NCI-H526 (cell line): ENCODE results near the gene C1QL1.

Experiments used
- DNase-seq, 2 experiments: peaks; one replicate each; lab custom pipeline; 2025; lab: John Stamatoyannopoulos, UW

C1QL1 gene

DNA sequence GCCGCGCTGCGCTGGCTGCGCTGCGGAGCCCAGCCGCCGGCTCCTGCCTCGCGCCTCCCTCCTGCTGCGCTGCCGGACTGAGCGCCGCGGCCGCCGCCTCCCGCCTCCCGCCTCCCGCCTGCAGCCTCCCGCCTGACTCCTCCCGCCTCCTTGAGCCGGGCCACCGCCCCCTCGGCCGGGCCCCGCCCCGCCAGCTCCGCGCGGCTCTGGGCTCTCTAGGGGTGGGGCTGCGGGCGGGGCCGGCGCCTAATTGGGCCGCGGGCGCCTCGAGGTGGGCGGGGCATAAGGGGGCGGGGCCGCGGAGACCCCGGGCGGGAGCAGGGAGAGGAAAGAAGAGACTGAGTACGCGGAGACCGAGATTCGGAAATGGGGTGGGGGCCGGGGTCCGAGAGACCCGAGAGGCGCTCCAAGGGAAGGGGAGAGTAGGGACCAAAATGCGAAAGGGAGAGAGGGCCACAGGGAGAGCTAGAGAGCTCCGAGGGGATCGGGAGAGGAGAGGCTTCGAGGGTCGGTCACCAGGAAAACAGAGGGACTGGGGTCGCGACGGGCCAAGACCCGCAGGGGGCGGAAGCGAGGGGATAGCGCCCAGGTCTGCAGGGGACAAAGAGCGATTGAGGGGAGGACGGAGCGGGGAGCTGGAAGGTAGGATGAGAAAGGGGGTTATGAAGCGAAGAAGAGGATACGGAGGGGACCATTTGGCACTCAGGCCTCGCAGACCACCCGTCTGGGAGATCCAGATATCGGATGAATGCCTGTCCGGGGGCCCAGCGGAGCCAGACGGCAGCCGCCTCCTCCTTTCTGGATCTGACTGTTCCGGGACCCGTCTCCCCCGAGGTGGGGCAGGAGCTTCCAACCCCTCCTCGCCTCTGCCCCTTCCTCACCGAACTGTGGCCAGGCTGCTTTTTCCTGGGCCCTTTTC lies at the start of gene C1QL1:
Gene C1QL1, minus strand, starts transcription at position 79 of the 919 bp plus-strand sequence. CDS start 255 bp downstream, outside the sequence.
- peak; percentile 66 to 98 for DNase-seq

GRCh38 chr17:45016823-45017222 lies 48.7 kb upstream of the C1QL1 start:
- DNase-seq: peak in 1 of 2 experiments; percentile 34

GRCh38 chr17:45016237-45016636 lies 48.1 kb upstream of the C1QL1 start:
- no peak for DNase-seq

DNA sequence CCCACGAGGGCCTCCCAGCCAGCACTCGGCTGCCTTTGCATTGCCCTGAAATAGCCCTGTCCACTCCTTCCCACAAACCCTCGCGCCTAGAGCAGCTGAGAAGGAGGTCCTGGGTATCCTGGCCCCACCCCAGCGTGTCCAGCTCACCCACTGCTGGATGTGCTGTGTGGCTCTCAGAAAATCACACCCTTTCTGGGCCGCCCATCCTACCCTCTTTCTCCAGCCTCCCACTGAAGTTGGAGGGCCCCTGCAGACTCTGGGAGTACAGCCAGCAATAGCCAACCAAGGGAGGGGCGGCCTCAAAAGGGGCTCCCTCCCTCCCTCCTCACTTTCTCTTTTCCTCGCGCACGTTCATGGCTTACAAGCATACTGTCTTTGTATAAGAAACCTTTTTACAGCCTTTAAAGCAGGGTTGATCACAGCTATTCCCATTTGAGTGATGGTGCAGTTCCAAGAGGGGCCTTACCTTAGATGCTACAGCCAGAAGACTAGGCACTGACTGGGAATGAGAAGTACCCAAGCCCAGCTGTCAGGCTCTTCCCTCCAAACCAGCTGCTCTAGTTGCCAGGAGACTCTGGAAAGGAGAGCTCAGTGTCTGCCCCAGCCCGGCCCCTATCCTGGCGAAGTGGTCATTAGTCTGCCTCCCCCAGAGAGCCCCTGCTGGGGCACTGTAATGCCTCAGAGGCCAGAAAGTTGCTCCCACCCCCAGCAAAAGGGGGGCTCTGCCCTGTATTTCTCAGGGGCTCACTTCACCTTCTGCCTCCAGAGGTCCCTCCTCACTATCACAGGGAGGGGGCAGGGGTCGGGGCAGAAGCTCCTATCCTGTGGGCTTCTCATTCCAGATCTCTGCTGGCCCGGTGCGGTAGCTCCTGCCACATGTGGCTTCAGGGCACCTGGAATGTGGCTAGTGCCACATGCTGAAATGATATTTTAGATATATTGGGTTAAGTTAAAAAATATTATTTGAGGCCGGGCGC lies 45.2 kb upstream of the C1QL1 start:
- no peak for DNase-seq

GRCh38 chr17:45011767-45012166 lies 43.7 kb upstream of the C1QL1 start:
- no peak for DNase-seq

- no peak for DNase-seq
Observed at GRCh38 chr17:45009676-45010467, 41.8 kb upstream of the C1QL1 start.

GRCh38 chr17:45008216-45008615 lies 40.1 kb upstream of the C1QL1 start:
- DNase-seq: no peak

- no peak for DNase-seq
Observed at GRCh38 chr17:45006927-45007461, 38.9 kb upstream of the C1QL1 start.

DNA sequence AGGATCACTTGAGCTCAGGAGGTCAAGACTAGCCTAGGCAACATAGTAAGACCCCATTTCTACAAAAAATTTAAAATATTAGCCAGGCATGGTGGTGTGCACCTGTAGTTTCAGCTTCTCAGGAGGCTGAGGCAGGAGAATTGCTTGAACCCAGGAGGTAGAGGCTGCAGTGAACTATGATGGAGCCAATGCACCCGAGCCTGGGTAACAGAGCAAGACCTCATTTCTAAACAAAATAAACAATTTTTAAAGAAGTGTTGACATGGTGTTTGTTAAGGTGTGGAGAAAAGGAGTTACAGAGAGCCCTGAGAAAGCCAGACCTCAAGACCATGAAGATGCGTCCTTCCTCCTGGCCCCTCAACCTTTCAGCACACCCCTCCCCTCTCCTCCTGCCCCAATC lies 37.6 kb upstream of the C1QL1 start:
- DNase-seq: no peak

GRCh38 chr17:45004388-45004787 lies 36.3 kb upstream of the C1QL1 start:
- no peak for DNase-seq

- DNase-seq: no peak
Observed at GRCh38 chr17:45003877-45004276, 35.8 kb upstream of the C1QL1 start.

DNA sequence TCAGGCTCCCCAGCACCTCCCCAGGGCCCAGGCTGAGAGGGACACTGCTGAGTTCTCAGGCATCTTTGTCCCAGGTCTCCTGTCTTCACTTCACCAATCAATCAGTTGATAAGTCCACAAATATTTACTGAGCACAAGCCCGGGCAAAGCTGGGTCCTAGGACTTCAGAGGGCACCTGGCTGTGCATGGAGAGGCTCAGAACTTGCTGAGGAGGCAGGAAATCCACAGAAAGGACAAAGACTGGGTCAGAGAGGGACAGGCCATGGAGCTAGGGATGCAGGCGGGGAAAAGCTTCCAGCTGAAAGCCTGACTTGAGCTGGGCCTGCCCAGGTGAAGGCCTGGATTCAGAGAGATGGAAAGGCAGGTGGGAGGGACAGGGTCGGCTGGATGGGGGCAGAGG lies 33.2 kb upstream of the C1QL1 start:
- no peak for DNase-seq

DNA sequence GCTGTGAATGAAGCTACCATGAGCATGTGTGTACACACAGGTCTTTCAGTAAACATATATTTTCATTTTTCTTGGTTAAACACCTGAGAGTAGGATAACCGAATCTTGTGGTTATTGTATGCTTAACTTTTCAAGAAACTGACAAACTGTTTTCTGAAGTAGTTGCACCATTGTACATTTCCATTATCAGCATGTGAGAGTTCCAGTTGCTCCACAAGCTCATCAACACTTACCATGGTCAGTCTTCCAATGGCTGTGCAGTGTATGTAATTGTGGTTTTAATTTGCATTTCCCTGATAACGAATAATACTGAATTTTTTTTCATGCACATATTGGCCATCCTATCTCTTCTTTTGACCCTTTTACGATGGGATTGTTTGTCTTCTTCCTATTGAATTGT lies 31.3 kb upstream of the C1QL1 start:
- DNase-seq: no peak

DNA sequence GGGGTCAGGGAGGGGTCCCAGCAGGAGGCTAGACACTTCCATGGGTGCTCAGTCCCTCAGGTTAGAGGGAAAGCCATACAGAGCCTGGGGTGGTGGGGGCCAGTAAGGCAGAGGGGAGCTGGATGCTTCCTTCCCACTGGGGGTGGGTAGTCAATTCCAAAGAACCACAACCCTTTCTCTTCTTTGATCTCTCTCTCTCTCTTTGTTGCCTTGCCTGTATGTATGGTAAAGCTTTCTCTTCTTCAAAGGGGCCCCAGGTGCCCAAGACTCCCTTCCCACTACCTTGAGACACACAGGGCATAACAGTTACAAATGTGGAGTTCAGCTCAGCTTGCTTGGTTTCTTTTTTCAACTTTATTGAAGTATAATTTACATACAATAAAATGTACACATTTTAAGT lies 30.5 kb upstream of the C1QL1 start:
- no peak for DNase-seq

- no peak for DNase-seq
Observed at GRCh38 chr17:44997733-44998520, 29.8 kb upstream of the C1QL1 start.

- DNase-seq: no peak
Observed at GRCh38 chr17:44996304-44996703, 28.2 kb upstream of the C1QL1 start.

- no peak for DNase-seq
Observed at GRCh38 chr17:44995436-44996001, 27.4 kb upstream of the C1QL1 start.

GRCh38 chr17:44992242-44992939 lies 24.3 kb upstream of the C1QL1 start:
- no peak for DNase-seq

DNA sequence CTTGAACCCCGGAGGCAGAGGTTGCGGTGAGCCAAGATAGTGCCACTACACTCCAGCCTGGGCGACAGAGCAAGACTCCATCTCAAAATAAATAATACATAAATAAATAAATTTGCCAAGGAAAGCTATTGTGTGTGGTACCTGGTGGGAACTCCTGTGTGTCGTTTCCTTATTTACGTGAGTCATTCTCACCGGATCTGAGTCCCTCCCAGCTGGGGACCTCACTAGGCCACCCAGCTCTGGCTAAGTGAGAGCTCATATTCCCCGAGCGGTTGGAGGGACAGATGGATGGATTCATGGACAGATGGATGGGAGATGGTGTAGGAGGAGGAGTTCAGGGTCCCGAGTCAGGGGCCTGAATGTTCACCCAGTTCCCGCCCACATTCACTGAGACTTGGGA lies 22.9 kb upstream of the C1QL1 start:
- no peak for DNase-seq
